ENCODE measurements around the gene RLBP1.

DNA sequence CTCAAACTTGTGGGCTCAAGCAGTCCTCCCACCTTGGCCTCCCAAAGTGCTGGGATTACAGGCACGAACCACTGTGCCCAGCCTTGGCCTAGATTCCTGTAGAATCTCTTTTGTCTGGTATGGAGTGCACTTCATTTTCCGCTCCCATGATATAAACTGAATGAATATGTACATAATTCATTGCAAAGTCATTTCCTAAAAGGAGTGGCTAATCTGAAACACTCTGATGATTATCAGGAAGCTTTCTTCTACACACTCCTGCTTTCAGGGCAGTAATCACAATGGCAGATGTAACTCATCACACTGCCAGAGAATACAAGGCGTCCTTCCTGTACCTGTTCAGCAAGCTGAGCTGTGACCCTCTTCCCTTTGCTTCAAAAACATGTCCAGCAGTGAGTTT is 28.6 kb downstream of the RLBP1 start:
- TF ChIP-seq, protein P1, sequence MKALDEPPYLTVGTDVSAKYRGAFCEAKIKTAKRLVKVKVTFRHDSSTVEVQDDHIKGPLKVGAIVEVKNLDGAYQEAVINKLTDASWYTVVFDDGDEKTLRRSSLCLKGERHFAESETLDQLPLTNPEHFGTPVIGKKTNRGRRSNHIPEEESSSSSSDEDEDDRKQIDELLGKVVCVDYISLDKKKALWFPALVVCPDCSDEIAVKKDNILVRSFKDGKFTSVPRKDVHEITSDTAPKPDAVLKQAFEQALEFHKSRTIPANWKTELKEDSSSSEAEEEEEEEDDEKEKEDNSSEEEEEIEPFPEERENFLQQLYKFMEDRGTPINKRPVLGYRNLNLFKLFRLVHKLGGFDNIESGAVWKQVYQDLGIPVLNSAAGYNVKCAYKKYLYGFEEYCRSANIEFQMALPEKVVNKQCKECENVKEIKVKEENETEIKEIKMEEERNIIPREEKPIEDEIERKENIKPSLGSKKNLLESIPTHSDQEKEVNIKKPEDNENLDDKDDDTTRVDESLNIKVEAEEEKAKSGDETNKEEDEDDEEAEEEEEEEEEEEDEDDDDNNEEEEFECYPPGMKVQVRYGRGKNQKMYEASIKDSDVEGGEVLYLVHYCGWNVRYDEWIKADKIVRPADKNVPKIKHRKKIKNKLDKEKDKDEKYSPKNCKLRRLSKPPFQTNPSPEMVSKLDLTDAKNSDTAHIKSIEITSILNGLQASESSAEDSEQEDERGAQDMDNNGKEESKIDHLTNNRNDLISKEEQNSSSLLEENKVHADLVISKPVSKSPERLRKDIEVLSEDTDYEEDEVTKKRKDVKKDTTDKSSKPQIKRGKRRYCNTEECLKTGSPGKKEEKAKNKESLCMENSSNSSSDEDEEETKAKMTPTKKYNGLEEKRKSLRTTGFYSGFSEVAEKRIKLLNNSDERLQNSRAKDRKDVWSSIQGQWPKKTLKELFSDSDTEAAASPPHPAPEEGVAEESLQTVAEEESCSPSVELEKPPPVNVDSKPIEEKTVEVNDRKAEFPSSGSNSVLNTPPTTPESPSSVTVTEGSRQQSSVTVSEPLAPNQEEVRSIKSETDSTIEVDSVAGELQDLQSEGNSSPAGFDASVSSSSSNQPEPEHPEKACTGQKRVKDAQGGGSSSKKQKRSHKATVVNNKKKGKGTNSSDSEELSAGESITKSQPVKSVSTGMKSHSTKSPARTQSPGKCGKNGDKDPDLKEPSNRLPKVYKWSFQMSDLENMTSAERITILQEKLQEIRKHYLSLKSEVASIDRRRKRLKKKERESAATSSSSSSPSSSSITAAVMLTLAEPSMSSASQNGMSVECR (CRISPR knock-in tag; IDR thresholded peaks at IDR 0.05) = no peak
- TF ChIP-seq POLR3A (IDR thresholded peaks at IDR 0.05; ENCODE audit: borderline replicate concordance, extremely low read depth, insufficient read depth, insufficient read length) (no peak), POLR2A (conservative IDR thresholded peaks at IDR 0.05) (no peak)
- TF ChIP-seq, protein P2, sequence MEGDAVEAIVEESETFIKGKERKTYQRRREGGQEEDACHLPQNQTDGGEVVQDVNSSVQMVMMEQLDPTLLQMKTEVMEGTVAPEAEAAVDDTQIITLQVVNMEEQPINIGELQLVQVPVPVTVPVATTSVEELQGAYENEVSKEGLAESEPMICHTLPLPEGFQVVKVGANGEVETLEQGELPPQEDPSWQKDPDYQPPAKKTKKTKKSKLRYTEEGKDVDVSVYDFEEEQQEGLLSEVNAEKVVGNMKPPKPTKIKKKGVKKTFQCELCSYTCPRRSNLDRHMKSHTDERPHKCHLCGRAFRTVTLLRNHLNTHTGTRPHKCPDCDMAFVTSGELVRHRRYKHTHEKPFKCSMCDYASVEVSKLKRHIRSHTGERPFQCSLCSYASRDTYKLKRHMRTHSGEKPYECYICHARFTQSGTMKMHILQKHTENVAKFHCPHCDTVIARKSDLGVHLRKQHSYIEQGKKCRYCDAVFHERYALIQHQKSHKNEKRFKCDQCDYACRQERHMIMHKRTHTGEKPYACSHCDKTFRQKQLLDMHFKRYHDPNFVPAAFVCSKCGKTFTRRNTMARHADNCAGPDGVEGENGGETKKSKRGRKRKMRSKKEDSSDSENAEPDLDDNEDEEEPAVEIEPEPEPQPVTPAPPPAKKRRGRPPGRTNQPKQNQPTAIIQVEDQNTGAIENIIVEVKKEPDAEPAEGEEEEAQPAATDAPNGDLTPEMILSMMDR (IDR thresholded peaks at IDR 0.05 in 2 of 3, conservative IDR thresholded peaks at IDR 0.05 in 1 of 3; ENCODE audit: insufficient read depth in 2 of 3, low read depth in 1 of 3, low read length in 3 of 3) = no peak
- TF ChIP-seq, protein P3, sequence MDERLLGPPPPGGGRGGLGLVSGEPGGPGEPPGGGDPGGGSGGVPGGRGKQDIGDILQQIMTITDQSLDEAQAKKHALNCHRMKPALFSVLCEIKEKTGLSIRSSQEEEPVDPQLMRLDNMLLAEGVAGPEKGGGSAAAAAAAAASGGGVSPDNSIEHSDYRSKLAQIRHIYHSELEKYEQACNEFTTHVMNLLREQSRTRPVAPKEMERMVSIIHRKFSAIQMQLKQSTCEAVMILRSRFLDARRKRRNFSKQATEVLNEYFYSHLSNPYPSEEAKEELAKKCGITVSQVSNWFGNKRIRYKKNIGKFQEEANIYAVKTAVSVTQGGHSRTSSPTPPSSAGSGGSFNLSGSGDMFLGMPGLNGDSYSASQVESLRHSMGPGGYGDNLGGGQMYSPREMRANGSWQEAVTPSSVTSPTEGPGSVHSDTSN (CRISPR knock-in tag; IDR thresholded peaks at IDR 0.05; ENCODE audit: low read depth) = no peak
- TF ChIP-seq, protein P3 (tag; conservative IDR thresholded peaks at IDR 0.05; ENCODE audit: low read depth) = no peak
- TF ChIP-seq, protein P4, sequence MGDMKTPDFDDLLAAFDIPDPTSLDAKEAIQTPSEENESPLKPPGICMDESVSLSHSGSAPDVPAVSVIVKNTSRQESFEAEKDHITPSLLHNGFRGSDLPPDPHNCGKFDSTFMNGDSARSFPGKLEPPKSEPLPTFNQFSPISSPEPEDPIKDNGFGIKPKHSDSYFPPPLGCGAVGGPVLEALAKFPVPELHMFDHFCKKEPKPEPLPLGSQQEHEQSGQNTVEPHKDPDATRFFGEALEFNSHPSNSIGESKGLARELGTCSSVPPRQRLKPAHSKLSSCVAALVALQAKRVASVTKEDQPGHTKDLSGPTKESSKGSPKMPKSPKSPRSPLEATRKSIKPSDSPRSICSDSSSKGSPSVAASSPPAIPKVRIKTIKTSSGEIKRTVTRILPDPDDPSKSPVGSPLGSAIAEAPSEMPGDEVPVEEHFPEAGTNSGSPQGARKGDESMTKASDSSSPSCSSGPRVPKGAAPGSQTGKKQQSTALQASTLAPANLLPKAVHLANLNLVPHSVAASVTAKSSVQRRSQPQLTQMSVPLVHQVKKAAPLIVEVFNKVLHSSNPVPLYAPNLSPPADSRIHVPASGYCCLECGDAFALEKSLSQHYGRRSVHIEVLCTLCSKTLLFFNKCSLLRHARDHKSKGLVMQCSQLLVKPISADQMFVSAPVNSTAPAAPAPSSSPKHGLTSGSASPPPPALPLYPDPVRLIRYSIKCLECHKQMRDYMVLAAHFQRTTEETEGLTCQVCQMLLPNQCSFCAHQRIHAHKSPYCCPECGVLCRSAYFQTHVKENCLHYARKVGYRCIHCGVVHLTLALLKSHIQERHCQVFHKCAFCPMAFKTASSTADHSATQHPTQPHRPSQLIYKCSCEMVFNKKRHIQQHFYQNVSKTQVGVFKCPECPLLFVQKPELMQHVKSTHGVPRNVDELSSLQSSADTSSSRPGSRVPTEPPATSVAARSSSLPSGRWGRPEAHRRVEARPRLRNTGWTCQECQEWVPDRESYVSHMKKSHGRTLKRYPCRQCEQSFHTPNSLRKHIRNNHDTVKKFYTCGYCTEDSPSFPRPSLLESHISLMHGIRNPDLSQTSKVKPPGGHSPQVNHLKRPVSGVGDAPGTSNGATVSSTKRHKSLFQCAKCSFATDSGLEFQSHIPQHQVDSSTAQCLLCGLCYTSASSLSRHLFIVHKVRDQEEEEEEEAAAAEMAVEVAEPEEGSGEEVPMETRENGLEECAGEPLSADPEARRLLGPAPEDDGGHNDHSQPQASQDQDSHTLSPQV (IDR thresholded peaks at IDR 0.05) = no peak
- TF ChIP-seq, protein P5, sequence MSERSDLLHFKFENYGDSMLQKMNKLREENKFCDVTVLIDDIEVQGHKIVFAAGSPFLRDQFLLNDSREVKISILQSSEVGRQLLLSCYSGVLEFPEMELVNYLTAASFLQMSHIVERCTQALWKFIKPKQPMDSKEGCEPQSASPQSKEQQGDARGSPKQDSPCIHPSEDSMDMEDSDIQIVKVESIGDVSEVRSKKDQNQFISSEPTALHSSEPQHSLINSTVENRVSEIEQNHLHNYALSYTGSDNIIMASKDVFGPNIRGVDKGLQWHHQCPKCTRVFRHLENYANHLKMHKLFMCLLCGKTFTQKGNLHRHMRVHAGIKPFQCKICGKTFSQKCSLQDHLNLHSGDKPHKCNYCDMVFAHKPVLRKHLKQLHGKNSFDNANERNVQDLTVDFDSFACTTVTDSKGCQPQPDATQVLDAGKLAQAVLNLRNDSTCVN (CRISPR knock-in tag; IDR thresholded peaks at IDR 0.05) = no peak
- TF ChIP-seq, protein P6, sequence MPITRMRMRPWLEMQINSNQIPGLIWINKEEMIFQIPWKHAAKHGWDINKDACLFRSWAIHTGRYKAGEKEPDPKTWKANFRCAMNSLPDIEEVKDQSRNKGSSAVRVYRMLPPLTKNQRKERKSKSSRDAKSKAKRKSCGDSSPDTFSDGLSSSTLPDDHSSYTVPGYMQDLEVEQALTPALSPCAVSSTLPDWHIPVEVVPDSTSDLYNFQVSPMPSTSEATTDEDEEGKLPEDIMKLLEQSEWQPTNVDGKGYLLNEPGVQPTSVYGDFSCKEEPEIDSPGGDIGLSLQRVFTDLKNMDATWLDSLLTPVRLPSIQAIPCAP (CRISPR knock-in tag; IDR thresholded peaks at IDR 0.05; ENCODE audit: borderline replicate concordance) = no peak
- TF ChIP-seq, protein P7, sequence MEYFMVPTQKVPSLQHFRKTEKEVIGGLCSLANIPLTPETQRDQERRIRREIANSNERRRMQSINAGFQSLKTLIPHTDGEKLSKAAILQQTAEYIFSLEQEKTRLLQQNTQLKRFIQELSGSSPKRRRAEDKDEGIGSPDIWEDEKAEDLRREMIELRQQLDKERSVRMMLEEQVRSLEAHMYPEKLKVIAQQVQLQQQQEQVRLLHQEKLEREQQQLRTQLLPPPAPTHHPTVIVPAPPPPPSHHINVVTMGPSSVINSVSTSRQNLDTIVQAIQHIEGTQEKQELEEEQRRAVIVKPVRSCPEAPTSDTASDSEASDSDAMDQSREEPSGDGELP (CRISPR knock-in tag; IDR thresholded peaks at IDR 0.05; ENCODE audit: borderline replicate concordance) = no peak

All from K562 (cell line).